ENCODE results near the gene HCRTR2. TPM values are rescaled to one million over a fixed set of nuclear protein-coding genes. Genes with fewer than 3 reads are reported as not detected.

The HCRTR2 gene
- total and polyA plus RNA-seq, 2 of the 8 experiments (the other 6 are each of a cell fraction or from before 2014, with no cell fraction given) = 0.19 to 0.23 TPM

DNA sequence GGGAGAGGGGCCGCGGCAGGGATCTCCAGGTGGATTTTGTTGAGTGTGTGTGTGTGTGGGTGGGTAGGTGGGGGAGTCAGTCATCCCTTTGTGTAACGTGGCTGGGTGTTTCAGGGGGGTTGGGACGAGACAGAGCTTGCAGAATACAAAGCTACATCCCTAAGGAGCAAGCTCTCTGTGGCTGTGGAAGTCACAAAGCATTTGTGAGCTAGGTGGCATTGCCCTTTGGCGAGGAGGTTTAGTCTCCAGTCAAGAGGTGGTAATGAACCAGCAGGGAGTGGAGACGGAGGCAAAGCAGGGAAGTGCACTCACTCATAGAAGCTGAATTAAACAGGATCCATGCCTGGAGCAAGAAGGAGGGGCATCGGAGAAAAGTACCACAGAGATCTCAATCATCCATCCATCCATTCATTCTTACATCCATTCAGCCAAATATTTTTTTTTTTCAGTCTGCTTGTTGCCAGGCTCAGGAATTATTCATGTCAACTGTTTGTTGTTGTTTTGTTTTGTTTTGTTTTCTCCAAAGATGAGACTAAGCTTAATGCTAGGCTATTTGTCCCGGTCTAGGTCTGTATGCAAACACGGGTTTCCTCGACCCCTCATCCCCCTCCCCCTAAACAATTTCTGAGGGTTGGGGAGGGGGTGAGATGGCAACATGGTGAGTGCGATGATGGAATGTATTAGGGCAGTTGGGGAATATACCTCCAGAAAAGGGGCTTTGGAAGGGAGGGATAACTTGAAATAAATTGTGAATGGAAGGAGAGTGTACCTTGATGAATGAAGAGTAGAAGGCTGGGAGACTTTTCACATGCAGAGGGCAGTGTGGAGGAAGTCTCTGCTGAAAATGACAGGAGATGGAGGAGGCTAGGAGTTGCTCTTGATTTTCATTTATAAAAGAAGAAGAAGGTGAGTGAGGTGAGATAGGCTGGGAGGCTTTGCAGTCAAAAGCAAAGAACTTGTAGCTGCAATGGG is 1.0 kb downstream of the HCRTR2 start:
- H4K20me1 ChIP-seq (replicated peaks in 1 of 2; ENCODE audit: control insufficient read depth in 1 of 2, insufficient read depth in 2 of 2, low read length in 2 of 2) = no peaks in the 10 kb centered on the region
- H3K23me2 ChIP-seq (ENCODE audit: low read depth, low read length) = peaks cover 2% of the 10 kb centered on the region
- no peak overlapping the region for H3K23ac ChIP-seq (ENCODE audit: insufficient read length)
- H2BK15ac ChIP-seq (ENCODE audit: low read length) = no peak overlapping the region
- CTCF ChIA-PET (ENCODE audit: partially characterized antibody) = interaction anchor here (2.1 kb wide), 1 partner anchor 14 kb away, joined by 10 read pairs; no protein-coding TSS in a partner anchor
- H2BK120ac ChIP-seq (replicated peaks; ENCODE audit: low read depth, low read length) = no peak overlapping the region
- H4K91ac ChIP-seq (replicated peaks; ENCODE audit: insufficient read length, low read length) = no peak overlapping the region
- peak overlapping the region; percentile 81 to 99 for H3K4me2 ChIP-seq (ENCODE audit: insufficient read depth in 1 of 2, low read depth in 2 of 2, low read length in 2 of 2)
- no peaks in the 10 kb centered on the region for H3K9me3 ChIP-seq (ENCODE audit: insufficient read depth in 2 of 2, low read depth in 1 of 2, low read length in 1 of 2)
- no peaks in the 10 kb centered on the region for H3K36me3 ChIP-seq (ENCODE audit: control insufficient read depth in 2 of 4, insufficient read depth in 4 of 4, low read length in 3 of 4)
- peaks cover 0 to 19% (median 13%) of the 10 kb centered on the region in 4 experiments; a peak in 6 of 7 replicates for H3K27me3 ChIP-seq (replicated peaks in 1 of 4; ENCODE audit: control insufficient read depth in 3 of 4, extremely low read depth in 1 of 4, insufficient read depth in 3 of 4, low read length in 3 of 4)
- WGBS, 2 experiments (ENCODE audit: extremely low coverage in 1 of 2, insufficient coverage in 1 of 2, insufficient read length in 1 of 2, insufficient replicate concordance in 2 of 2, low coverage in 1 of 2, low lambda C conversion rate in 2 of 2, missing lambda C conversion rate in 1 of 2) = 13% methylated on average over 11 of the region's 11 CpGs; no CpG with 5 or more reads in 1 of the 2 experiments
- no peak overlapping the region for H3K14ac ChIP-seq (ENCODE audit: insufficient read length)
- H2BK5ac ChIP-seq (ENCODE audit: low read depth, low read length) = no peak overlapping the region
- H3K27ac ChIP-seq (ENCODE audit: low read depth, low read length) = no peak overlapping the region
- no peak overlapping the region for H3K4ac ChIP-seq (replicated peaks; ENCODE audit: insufficient read length, low read depth, low read length)
- no peaks in the 10 kb centered on the region for H3K79me2 ChIP-seq (ENCODE audit: control insufficient read depth in 1 of 2, insufficient read depth in 2 of 2, low read length in 2 of 2)
- H2BK20ac ChIP-seq (ENCODE audit: low read length) = no peak overlapping the region
- no peak overlapping the region for H3K56ac ChIP-seq (replicated peaks; ENCODE audit: insufficient read length, low read depth, low read length)
- peak overlapping the region; percentile 49 to 78 (median 74); a peak in 7 of 8 replicates for H3K4me3 ChIP-seq (ENCODE audit: extremely low read depth in 1 of 4, insufficient read depth in 2 of 4, low read depth in 3 of 4, low read length in 4 of 4)
- no peak overlapping the region for H2BK12ac ChIP-seq (ENCODE audit: low read depth, low read length)
- no peaks in the 10 kb centered on the region for H3K79me1 ChIP-seq (ENCODE audit: low read depth, low read length)
- H4K5ac ChIP-seq (ENCODE audit: insufficient read length, low read depth, low read length) = no peak overlapping the region
- no peak overlapping the region; the same call in 1 of the 2 replicates for H2AK5ac ChIP-seq (ENCODE audit: low read depth, low read length)
- H2AFZ ChIP-seq (ENCODE audit: low read length) = peak overlapping the region; percentile 92
- H4K8ac ChIP-seq (ENCODE audit: extremely low read depth, insufficient read depth, low read length) = no peak overlapping the region
- no peak overlapping the region for H3K18ac ChIP-seq (ENCODE audit: extremely low read depth, low read length)
- peak in 1 of 2 experiments; percentile 45 for DNase-seq (ENCODE audit: low read depth in 1 of 2, low spot score in 2 of 2)
- peaks cover 0 to 5% (median 2%) of the 10 kb centered on the region in 4 experiments; a peak in 2 of 7 replicates for H3K4me1 ChIP-seq (replicated peaks in 1 of 4; ENCODE audit: control insufficient read depth in 3 of 4, insufficient read depth in 4 of 4, low read length in 3 of 4)
- no peak for FAIRE-seq
- no peak overlapping the region; a peak in 2 of 7 replicates for H3K9ac ChIP-seq (replicated peaks in 1 of 4; ENCODE audit: extremely low read depth in 1 of 4, low read depth in 3 of 4, low read length in 3 of 4)
- POLR2A ChIA-PET (ENCODE audit: partially characterized antibody) = no interaction called here
- no peak for TF ChIP-seq CBX5 (IDR thresholded peaks at IDR 0.05; ENCODE audit: low read depth, low read length)
- no peak for TF ChIP-seq NANOG (IDR thresholded peaks at IDR 0.05; ENCODE audit: insufficient read depth, low read depth, low read length, poor library complexity, severe bottlenecking)
- peak; percentile 40 for TF ChIP-seq ASH2L (IDR thresholded peaks at IDR 0.05; ENCODE audit: low read length)
- no peak for TF ChIP-seq SP1 (IDR thresholded peaks at IDR 0.05; ENCODE audit: low read depth, low read length)
- TF ChIP-seq SP2 (IDR thresholded peaks at IDR 0.05; ENCODE audit: low read length) = no peak
- TF ChIP-seq PHF8 (conservative IDR thresholded peaks at IDR 0.05; ENCODE audit: low read depth, low read length) = no peak
- no peak for TF ChIP-seq JUN (IDR thresholded peaks at IDR 0.05; ENCODE audit: low read depth, low read length)
- TF ChIP-seq CEBPB (IDR thresholded peaks at IDR 0.05; ENCODE audit: low read depth, low read length) = no peak
- no peak for TF ChIP-seq CHD1 (IDR thresholded peaks at IDR 0.05; ENCODE audit: low read depth, low read length)
- peak; percentile 4 for TF ChIP-seq EZH2 (IDR thresholded peaks at IDR 0.05; ENCODE audit: low read depth, low read length, severe bottlenecking)
- TF ChIP-seq YY1 (IDR thresholded peaks at IDR 0.05; ENCODE audit: low read depth, low read length) = no peak

Data from H1 (cell line).